HG03520 (cell line): ENCODE measurements around the gene TMEM185B.
A peak's percentile ranks its signal among the peaks of the same experiment; 100 is the strongest.

Experiments
- ATAC-seq: cut with Tn5 transposase; IDR thresholded peaks from one replicate; pipeline ENCODE4 v1.9.1; 2021; ENCODE audit warnings: mild to moderate bottlenecking, moderate library complexity; ENCODE audit not compliant: unreplicated experiment

The TMEM185B gene

DNA sequence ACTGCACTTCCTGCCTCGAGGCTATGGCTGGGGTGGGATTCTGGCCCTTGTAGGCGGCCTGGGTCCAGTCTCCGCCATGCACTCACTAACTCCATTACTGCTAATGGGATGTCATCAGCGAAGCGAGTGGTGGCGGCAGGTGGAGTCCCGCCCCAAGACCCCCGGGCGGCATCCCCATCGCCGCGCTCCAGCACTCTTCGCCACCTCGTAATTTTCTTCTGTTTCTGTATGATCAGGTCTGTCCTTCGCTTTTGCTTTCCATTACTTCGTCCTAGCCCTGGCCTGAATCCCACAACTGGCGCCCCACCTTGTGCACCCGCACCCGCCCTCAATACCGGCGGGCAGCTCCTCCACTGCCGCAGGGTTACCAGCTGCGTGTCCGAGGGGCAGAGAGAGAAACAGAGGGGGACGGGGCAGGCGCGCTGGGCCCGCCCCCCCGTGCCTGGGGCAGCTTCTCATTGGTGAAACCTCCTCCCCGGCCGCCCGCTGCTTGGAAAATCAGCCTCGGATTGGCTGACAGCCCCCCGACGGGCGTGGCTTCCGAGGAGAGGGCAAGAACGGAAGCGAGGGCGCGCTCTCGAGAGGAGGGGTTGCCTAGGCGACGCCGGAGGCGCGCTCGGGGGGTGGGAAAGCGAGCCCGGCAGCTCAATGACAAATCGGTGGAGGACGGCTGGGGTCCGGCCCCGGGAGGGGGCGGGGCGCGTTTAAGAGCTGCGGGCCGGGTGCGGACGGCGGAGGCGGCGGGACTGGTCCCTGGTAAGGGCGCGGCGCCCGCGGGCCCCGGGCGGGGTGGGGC lies 29.2 kb upstream of the TMEM185B start, which contains the start of gene RALB:
TSS of gene RALB (plus strand) at position 628 of the 796 bp plus-strand sequence. CDS start 25,813 bp downstream, outside the sequence.
- peak; percentile 87 for ATAC-seq

DNA sequence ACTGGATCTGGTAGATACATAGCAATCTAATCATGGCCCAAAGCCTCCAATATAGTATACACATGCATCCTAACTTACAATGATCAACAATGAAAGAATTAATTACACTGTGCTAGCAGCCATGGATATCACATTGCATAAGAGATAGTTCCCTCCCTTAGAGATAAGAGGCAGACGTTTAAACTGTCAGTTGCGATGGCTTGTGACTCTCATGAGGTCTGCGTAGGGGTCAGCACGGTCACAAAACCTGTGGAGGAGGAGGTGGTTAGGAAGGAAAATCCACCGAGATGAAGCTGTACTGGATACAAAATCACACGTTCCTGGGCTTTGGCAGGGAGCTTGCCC lies 28.7 kb upstream of the TMEM185B start:
- ATAC-seq, result no peak

DNA sequence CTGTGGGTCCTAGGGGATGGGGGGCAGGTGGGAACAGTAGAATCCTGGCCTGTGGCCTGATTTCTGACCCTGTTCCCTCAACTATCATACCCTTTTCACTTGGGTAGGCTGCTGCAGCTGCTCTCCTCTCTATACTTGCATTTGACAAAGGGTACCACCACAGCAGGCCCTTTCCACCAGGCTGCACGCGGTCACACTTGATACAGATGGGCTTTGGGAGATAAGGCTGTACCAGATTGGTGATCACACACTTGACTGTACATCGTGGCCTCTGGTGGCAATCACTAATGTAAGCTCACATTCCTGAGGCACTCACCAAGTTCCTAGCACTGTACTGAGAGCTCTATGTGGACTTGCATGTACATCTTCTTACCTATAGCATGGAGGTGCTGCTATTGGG lies 27.9 kb upstream of the TMEM185B start:
- no peak for ATAC-seq

DNA sequence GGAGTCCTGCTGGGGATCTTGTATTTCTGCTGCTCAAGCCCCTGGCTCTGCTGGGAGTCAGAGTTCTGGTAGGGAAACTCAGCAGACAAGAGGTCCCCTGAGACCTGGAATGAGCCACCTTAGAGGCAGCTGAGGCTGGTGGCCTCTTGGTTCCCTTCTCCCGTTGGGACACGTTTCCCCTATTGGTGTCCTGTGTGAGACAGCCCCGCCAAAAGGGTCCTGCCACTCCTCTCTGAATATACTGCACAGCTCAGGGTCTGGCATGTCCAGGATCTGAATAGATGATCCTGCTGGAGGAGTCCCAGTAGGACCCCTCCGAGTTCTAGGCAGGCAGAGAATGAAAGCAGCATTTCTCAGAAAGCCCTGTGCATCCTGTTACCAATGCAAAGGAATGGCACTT lies 27.4 kb upstream of the TMEM185B start:
- ATAC-seq, result no peak

DNA sequence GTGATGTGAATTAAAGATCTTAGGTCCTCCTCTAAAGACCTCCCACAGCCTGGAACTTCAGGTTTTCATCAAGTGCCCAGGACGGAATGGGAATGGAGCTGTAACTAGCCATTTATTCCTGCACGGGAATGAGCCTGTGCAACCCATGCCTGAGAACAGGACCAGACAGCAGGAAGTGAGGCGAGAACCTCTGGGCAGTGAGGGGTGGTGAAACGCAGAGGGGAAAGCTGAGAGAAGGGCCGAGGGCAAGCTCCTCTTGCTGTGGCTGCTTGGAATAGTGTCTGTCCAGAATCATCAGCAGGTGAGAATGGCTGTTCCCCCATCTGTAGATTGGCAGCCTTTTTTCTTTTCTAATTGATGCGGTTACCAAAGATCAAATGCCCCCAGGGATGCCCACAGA lies 24.7 kb upstream of the TMEM185B start:
- ATAC-seq, result no peak

DNA sequence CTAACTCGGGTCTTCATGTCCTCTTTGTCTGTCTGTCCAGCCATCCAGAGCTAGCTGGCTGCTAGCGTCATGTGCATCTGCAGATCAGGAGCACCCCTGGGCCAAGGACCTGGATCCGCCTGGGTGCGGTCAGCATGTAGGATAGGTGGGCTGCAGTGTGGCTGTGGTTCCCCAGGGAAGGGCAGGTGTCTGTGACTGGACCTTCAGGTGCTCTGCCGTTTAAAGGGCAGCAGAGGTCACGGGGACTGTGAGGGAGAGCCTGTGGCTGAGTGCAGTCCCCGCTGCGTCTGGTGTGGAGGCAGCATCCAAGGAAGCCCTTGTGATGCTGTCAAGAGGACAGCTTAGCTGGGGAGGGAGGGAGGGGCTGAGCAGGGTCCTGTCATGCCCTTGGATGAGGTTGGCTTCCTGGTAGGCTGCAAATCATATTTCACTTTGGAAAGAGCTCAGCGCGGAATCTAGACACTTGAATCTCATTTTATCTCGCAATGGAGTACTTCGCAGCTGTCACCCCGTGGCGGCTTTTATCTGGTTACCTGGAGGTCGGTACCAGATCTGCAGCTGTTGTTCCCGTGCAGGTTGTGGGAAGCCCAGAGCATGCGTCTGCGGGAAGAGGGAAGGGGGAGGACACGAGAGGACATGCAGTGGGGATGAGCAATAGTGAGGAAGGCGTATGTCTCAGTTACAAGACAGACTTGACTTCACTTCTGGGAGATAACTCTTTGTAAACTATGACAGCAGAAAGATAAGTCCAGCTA lies 23.5 kb upstream of the TMEM185B start:
- no peak for ATAC-seq

DNA sequence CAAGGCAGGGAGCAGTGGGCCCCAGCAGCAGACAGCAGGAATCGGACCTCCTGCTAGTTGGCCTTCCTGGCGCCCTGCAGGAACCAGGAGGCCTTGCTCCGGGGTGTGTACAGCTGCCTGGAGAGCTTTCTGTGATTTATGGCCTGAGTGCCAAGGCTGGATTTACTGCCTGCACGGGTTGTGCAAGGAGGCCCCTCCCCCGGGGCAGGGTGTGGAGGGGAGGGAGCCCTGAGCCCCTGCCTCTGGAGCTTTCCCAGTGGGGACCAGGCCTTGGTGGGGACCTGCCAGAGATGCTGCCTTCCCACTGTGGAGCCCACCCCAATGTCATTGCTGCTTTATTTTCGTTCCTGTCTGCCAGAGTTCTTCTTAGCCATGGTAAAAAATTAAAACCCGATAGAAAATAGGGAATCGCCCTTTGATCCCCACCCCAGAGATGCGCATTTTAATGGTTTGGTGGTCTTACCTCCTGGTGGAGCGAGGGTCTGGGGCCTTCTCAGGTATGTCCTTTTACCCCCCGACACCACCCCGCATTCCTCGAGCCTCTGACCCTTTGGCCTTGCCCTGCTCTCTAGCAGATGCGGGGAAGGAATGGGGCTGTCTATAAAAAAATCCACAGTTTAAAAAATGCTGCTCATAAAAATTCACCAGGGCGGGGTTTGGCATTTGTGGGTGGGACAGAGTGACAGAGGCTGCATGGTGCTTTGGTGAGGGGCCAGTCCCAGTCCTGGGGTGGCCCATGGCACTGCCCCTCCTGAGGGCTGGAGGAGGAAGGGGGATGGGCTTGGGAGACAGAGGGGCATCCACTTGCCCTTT lies 22.5 kb upstream of the TMEM185B start:
- no peak for ATAC-seq

DNA sequence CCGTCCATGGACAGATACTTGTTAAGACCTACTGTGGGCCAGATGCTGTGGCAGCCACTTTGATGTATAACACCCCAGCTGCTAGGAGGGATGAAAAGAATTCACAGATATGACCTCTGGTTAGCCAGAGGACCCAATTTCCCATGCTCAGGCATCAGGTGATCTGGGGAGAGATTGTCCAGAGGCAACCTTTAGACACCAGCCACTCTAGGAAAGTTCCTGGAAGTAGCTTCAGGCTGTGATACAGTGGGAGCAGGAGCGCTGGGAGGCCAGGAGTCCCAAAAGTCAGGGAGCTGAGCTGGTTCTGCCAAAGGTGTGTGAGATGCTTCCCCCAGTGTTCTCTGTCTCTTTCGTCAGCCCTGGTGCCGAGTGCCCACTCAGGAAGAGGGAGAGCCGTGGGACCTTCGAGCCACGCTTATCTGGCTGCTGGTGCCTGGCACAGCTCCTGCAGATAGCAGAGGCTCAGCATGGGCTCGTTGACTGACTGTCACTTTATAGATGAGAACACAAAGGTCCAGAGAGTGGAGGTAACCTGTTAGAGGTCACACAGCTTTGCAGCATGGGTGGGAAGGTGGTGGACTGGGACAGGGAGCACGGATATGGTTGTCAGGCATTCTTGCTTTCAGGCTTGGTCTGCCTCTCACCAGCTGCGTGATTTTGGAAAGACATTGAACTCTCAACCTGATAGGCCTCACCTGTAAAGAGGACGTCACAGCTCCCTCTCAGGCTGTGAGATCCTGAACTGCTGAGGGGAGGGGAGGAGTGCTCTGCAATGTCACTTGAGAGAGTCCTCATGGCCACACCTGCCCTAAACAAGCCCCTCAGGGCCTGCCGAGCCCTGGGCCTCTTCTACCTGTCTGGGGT lies 21.7 kb upstream of the TMEM185B start:
- no peak for ATAC-seq

DNA sequence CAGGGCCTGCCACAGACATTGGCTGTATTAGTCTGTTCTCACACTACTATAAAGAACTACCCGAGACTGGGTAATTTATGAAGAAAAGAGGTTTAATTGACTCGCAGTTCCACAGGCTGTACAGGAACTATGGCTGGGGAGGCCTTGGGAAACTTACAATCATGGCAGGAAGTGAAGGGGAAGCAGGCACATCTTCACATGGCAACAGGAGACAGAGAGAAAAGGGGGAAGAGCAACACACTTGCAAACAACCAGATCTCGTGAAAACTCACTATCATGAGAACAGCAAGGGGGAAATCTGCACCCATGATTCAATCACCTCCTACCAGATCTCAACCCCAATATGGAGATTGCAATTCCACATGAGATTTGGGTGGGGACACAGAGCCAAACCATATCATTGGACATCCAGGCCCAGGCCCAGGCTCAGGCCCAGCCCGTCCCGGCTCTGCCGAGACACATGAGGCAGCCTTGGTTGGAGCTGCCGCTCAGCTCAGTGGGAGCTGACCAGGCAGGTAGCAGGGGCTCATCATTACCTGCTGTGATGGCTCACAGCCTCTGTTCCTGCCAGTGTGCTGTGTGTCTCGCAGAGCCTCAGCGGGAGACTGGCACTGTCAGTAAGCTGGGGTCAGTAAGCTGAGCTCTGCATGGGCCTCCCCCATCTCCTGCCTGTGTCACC lies 20.8 kb upstream of the TMEM185B start:
- no peak for ATAC-seq

DNA sequence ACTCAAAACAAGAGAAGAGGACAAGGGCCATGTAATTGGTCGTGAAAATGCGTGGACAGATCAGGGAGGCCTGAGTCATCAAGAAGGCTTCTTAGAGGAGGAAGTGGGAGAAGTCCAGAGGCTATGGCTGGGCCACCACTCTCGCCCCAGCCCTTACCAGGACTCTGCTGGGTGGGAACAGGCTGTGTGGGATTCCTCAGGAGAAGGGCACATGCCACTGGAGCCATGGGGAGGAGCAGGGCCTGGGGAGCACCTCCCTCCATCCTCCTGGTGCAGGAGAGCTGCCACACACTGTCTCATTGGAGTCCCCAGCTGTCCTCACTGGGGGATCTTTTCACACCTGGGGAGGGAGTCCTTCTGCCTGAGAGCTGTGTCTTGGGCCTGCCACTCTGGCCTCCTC lies 20.0 kb upstream of the TMEM185B start:
- no peak for ATAC-seq

DNA sequence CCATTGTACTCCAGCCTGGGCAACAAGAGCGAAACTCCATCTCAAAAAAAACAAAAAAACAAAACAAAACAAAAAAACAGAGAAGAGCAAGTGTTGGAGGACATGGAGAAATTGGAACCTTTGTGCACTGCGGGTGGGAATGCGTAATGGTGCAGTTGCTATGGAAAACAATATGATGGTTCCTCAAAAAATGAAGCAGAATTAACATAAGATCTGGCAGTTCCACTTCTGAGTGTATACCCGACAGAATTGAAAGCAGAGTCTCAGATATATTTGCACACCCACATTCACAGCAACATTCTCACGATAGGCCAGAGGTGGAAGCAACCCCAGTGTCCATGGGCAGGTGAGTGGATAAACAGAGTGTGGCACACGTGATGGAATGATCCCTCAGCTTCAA lies 18.5 kb upstream of the TMEM185B start:
- ATAC-seq, result no peak

DNA sequence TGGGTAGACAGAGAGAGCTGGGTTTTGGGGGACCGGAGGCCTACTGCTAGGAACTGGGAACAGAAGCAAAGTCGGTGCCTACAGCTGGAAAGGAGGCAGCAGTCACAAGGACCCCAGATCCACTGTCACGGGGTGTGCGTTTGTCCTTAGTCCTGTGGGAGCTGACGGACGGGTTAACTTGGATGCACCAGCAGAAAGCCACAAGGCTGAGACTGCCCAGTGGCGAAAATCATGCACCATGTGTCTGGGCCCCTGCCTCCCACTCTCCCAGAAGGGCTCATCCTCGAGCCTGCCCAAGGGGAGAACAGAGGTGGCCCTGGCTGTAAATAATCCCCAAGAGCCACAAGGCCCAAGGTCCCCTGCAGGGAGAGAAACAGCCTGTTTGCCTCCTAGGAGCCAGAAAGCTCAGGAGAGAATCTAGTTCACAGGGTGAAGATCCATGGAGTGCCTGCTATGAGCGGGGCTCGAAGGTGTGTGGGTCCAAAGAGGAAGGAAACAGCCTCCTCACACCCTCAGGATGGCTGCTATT lies 17.8 kb upstream of the TMEM185B start:
- no peak for ATAC-seq

DNA sequence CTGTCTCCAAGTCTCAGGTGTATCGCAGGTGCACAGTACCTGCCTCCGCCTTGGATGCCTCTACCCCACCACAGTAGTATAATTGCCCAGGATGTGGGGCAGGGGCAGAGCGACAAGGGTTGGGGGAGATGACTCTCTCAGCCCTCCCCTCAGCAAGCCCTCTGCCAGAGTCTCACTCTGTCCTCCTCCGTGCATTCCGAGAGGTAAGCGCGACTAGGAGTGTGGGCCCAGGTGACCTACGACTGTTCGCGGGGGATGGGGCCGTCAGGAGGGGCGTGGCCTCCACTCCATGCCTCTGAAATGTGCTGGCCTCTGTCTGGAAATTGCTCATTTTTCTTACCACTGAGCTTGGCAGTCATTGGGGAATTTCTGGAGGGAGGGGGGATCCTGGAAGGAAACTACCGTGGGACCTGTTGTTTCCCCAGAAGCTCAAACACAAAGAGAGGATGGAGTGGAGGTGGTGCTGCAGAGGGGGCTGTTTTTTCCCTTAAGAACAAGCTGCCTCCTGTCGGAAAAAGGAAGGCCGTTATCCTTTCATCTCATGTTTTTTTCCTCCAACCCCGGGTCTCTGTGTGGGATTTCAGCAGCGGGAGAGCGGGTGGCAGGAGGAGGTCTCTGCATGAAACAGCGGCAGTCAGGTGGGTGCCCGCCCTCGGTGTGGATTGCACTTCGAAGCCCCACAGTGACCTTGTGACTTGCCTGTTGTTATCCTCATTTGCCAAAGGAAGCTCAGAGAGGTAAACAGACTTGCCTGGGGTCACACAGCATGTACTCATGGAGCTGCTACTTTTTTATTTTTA lies 16.5 kb upstream of the TMEM185B start:
- ATAC-seq, result no peak

DNA sequence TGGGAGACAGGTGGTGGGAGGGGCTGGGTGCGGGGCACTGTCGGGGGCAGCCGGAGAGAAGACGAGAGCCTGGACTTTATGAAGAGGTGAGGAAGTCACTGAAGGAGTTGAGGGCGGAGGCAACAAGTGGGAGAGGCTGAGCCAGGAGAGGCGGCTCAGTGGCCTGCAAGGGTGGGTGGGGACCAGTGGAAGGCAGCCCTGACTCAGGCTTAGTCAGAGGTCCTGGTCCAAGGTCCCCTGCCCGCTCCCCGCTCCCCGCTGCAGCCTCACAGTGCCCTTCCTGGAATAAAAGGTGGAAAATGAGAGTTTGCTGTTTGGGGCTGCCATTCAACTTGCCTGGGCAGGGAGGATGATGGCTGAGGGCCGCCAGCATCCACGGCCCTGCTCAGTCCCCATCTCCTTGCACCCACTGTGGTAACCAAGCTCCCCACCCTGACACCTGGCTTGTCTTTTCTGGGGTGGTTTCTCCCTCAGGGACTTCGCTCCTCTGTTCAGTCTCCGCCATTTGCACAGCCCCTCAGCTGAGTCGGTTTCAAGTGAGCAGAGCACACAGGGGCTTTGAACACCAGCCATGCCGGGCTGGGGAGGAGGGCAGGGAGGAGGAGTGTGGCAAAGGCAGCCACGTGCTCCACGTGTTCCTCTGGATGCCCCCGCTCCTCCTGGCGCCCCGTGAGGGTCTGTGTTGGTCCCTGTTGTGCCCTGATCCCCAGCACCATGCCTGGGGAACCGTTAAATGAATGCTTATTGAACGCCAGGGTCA lies 15.7 kb upstream of the TMEM185B start:
- no peak for ATAC-seq

DNA sequence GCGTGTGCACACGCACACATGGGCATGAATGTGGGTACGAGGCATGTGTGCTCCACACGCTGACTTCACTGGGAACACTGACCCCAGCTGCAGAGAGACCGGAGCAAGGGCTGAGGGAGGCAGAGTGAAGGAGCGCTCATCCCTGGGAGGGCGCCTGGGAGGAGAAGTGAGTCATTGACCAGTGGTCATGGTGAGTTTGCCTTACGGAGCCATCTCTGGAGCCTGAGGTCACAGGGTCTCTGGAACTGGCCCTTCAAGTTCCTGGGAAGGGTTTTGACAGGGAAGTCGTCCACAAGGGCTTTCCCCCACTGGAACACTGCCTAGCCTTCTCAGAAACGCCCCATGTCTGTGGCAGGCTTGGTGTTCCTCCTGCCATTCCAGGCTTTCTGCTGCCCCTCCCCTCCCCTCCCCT lies 14.3 kb upstream of the TMEM185B start:
- ATAC-seq, result no peak

DNA sequence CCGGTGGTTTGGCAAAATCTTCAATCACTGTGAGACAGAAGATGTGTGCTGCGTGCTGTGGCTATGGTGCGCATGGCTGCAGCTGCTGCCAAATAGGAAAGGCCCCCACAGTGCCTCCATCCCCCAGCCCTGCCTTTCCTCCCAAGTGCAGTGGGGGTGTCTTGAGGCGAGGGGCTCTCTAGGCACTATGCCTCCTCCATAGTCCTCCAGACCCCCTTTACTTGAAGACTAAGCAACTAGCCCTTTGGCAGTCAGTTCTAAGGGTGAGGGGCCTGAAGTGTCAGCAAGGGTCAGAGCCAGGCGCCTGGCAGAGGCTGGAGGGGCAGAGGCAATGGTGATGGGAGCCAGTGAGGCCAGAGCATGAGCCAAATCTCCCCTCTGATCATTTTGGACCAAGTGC lies 13.6 kb upstream of the TMEM185B start:
- no peak for ATAC-seq

DNA sequence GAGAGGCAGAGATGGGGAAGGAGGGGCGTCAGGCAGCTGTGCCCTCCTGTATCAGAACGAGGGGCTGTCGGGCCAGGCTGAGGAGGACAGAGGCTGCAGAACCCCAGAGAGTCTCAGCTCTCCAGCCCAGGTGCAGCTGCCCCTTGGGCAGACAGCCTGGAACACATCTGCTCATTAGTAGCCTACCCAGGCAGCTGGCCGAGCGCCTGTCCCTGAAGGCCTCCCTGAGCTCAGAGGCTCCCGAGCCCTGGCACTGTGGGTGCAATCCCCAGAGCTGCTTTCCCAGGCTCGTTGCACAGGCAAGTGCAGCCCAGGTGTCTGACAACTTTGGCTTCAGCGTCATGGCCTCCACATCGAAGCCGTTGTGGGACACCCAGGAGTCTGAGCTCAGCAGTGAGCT lies 13.1 kb upstream of the TMEM185B start:
- ATAC-seq, result no peak

DNA sequence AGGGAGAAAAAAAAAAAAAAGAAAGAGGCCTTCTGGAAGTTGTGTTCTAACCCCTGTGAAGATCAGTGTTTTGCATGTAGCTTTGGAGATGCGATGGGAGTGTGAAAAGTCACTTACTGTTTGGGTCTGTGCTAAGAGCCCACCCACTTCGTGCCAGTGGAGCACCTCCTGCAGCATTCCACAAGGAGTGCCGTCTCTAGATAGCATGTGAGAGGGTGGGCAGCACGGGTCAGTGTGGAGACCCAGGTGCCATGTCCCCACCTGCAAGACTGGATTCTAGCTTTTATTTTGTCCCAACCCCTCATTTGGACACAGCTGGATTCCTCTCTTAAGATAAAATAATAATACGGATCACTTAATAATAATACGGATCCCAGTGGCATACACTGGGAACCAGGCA lies 12.5 kb upstream of the TMEM185B start:
- ATAC-seq, result no peak
